H1 (cell line): Measurements from ENCODE around the gene TMIGD3. TPM values are rescaled to one million over a fixed set of nuclear protein-coding genes. Genes with fewer than 3 reads are reported as not detected.

ENCODE experiments used
- CTCF ChIA-PET: fragments of 300-600 bp; sonication (Branson Sonifier 250); formaldehyde crosslinking; loops from one replicate; lab custom pipeline; 2021; ENCODE audit not compliant: partially characterized antibody; lab: Charles Lee
- POLR2A ChIA-PET: fragments of 300-600 bp; sonication (Branson Sonifier 250); formaldehyde crosslinking; loops from one replicate; lab custom pipeline; 2021; ENCODE audit warnings: inconsistent platforms; ENCODE audit not compliant: partially characterized antibody; lab: Charles Lee
- DNase-seq, 2 experiments: peaks; one replicate each; pipeline versions ENCODE4 v3.0.0 to v3.0.0-alpha.2; 2010 to 2022; ENCODE audit warnings: low spot score in 2 of 2, low read depth in 1 of 2, mixed read lengths in 1 of 2
- FAIRE-seq: peaks from 2 replicates; lab custom pipeline; 2011; peaks lifted over from hg19 to GRCh38; lab: Jason Lieb, UNC
- H2AFZ ChIP-seq: 2 replicates; pipeline ENCODE4 v1.8.1; 2012; ENCODE audit warnings: low read length, inconsistent platforms
- H2AK5ac ChIP-seq: 2 replicates; pipeline ENCODE4 v1.6.1; 2013; ENCODE audit warnings: low read depth, low read length
- H2BK120ac ChIP-seq: replicated peaks from 2 replicates; pipeline ENCODE3; 2013; ENCODE audit warnings: low read depth, low read length, inconsistent platforms
- H2BK12ac ChIP-seq: 2 replicates; pipeline ENCODE4 v1.6.1; 2013; ENCODE audit warnings: low read depth, low read length
- H2BK15ac ChIP-seq: 2 replicates; pipeline ENCODE4 v1.6.1; 2013; ENCODE audit warnings: low read length
- H2BK20ac ChIP-seq: 2 replicates; pipeline ENCODE4 v1.6.1; 2013; ENCODE audit warnings: low read length
- H2BK5ac ChIP-seq: 2 replicates; pipeline ENCODE4 v1.6.1; 2013; ENCODE audit warnings: low read depth, low read length
- H3K14ac ChIP-seq: 2 replicates; pipeline ENCODE4 v1.6.1; 2013; ENCODE audit warnings: inconsistent platforms; ENCODE audit not compliant: insufficient read length
- H3K18ac ChIP-seq: 2 replicates; pipeline ENCODE4 v1.6.1; 2013; ENCODE audit warnings: low read length; ENCODE audit errors: extremely low read depth
- H3K23ac ChIP-seq: 2 replicates; pipeline ENCODE4 v1.6.1; 2013; ENCODE audit warnings: inconsistent platforms; ENCODE audit not compliant: insufficient read length
- H3K23me2 ChIP-seq: 2 replicates; pipeline ENCODE4 v1.6.1; 2013; ENCODE audit warnings: low read depth, low read length
- H3K27ac ChIP-seq: 2 replicates; pipeline ENCODE4 v1.6.1; 2011; ENCODE audit warnings: low read depth, low read length, inconsistent platforms
- H3K27me3 ChIP-seq, 4 experiments: replicated peaks in 1 of 4; 1 replicate in 1 of 4; 2 replicates in 3 of 4; pipeline versions ENCODE4 v1.6.1 to v1.8.1; 2011 to 2013; ENCODE audit warnings: low read length in 3 of 4, mild to moderate bottlenecking in 3 of 4, inconsistent platforms in 2 of 4, mixed read lengths in 2 of 4, moderate library complexity in 1 of 4; ENCODE audit not compliant: control insufficient read depth in 3 of 4, insufficient read depth in 3 of 4; ENCODE audit errors: extremely low read depth in 1 of 4
- H3K36me3 ChIP-seq, 4 experiments: 2 replicates each; pipeline versions ENCODE4 v1.6.1 to v1.8.1; 2011 to 2013; ENCODE audit warnings: mild to moderate bottlenecking in 4 of 4, low read length in 3 of 4, moderate library complexity in 2 of 4, control low read depth in 1 of 4, inconsistent platforms in 1 of 4; ENCODE audit not compliant: insufficient read depth in 4 of 4, control insufficient read depth in 2 of 4
- H3K4ac ChIP-seq: replicated peaks from 2 replicates; pipeline ENCODE3; 2013; ENCODE audit warnings: low read length, low read depth, mixed read lengths, inconsistent platforms; ENCODE audit not compliant: insufficient read length
- H3K4me1 ChIP-seq, 4 experiments: replicated peaks in 1 of 4; 1 replicate in 1 of 4; 2 replicates in 3 of 4; pipeline versions ENCODE4 v1.6.1 to v1.8.1; 2011 to 2013; ENCODE audit warnings: low read length in 3 of 4, inconsistent platforms in 2 of 4, mixed read lengths in 1 of 4; ENCODE audit not compliant: insufficient read depth in 4 of 4, control insufficient read depth in 3 of 4
- H3K4me2 ChIP-seq, 2 experiments: 2 replicates each; pipeline versions ENCODE4 v1.6.1 to v1.8.1; 2011 to 2013; ENCODE audit warnings: low read depth in 2 of 2, low read length in 2 of 2, control low read depth in 1 of 2, inconsistent platforms in 1 of 2, mild to moderate bottlenecking in 1 of 2; ENCODE audit not compliant: insufficient read depth in 1 of 2
- H3K4me3 ChIP-seq, 4 experiments: fragments of 200-600, 300-600 bp in 1 of 4; sonication (generic), shearing (Covaris generic), sonication (Bioruptor Twin) in 1 of 4; 2 replicates each; pipeline versions ENCODE4 v1.5.1 to v1.8.1; 2011 to 2016; ENCODE audit warnings: low read length in 4 of 4, low read depth in 3 of 4, control low read depth in 2 of 4, inconsistent platforms in 2 of 4, mild to moderate bottlenecking in 2 of 4, mixed read lengths in 1 of 4, moderate library complexity in 1 of 4; ENCODE audit not compliant: insufficient read depth in 2 of 4; ENCODE audit errors: extremely low read depth in 1 of 4
- H3K56ac ChIP-seq: replicated peaks from 2 replicates; pipeline ENCODE3; 2013; ENCODE audit warnings: low read depth, mild to moderate bottlenecking, mixed read lengths, low read length, inconsistent platforms; ENCODE audit not compliant: insufficient read length
- H3K79me1 ChIP-seq: 2 replicates; pipeline ENCODE4 v1.6.1; 2013; ENCODE audit warnings: low read depth, low read length, control low read depth
- H3K79me2 ChIP-seq, 2 experiments: 2 replicates each; pipeline versions ENCODE4 v1.6.1 to v1.8.1; 2012 to 2013; ENCODE audit warnings: low read length in 2 of 2, mild to moderate bottlenecking in 2 of 2, inconsistent platforms in 1 of 2; ENCODE audit not compliant: insufficient read depth in 2 of 2, control insufficient read depth in 1 of 2
- H3K9ac ChIP-seq, 4 experiments: replicated peaks in 1 of 4; 1 replicate in 1 of 4; 2 replicates in 3 of 4; pipeline versions ENCODE4 v1.6.1 to v1.8.1; 2011 to 2013; ENCODE audit warnings: low read depth in 3 of 4, low read length in 3 of 4, control low read depth in 2 of 4, mild to moderate bottlenecking in 2 of 4, moderate library complexity in 2 of 4, inconsistent platforms in 1 of 4; ENCODE audit errors: extremely low read depth in 1 of 4
- H3K9me3 ChIP-seq, 2 experiments: 2 replicates each; pipeline versions ENCODE4 v1.6.1 to v1.8.1; 2012 to 2013; ENCODE audit warnings: mild to moderate bottlenecking in 2 of 2, moderate library complexity in 2 of 2, control low read depth in 1 of 2, inconsistent platforms in 1 of 2, low read depth in 1 of 2, low read length in 1 of 2, mixed read lengths in 1 of 2; ENCODE audit not compliant: insufficient read depth in 2 of 2
- H4K20me1 ChIP-seq, 2 experiments: replicated peaks in 1 of 2; 2 replicates each; pipeline versions ENCODE3 to v1.8.1; 2011 to 2013; ENCODE audit warnings: inconsistent platforms in 2 of 2, low read length in 2 of 2, mild to moderate bottlenecking in 1 of 2; ENCODE audit not compliant: insufficient read depth in 2 of 2, control insufficient read depth in 1 of 2
- H4K5ac ChIP-seq: 2 replicates; pipeline ENCODE4 v1.6.1; 2013; ENCODE audit warnings: low read length, low read depth, mixed read lengths, inconsistent platforms; ENCODE audit not compliant: insufficient read length
- H4K8ac ChIP-seq: 2 replicates; pipeline ENCODE4 v1.8.0; 2013; ENCODE audit warnings: mild to moderate bottlenecking, moderate library complexity, low read length, inconsistent platforms; ENCODE audit not compliant: insufficient read depth; ENCODE audit errors: extremely low read depth
- H4K91ac ChIP-seq: replicated peaks from 2 replicates; pipeline ENCODE3; 2013; ENCODE audit warnings: low read length, mixed read lengths, inconsistent platforms; ENCODE audit not compliant: insufficient read length
- BCL11A ChIP-seq, 2 experiments: IDR thresholded peaks; one replicate each; pipeline ENCODE4 v1.6.1; 2011; ENCODE audit warnings: low read depth in 2 of 2, low read length in 2 of 2, mild to moderate bottlenecking in 2 of 2
- BRCA1 ChIP-seq: IDR thresholded peaks from 2 replicates; pipeline ENCODE4 v1.6.1; 2012; ENCODE audit warnings: low read depth, low read length, improper control_type of control experiment
- CHD1 ChIP-seq: IDR thresholded peaks from 2 replicates; pipeline ENCODE4 v1.6.1; 2012; ENCODE audit warnings: low read depth, low read length, improper control_type of control experiment
- CHD2 ChIP-seq: IDR thresholded peaks from 2 replicates; pipeline ENCODE4 v1.6.1; 2012; ENCODE audit warnings: low read length, improper control_type of control experiment
- GTF2F1 ChIP-seq: IDR thresholded peaks from 2 replicates; pipeline ENCODE4 v1.6.1; 2012; ENCODE audit warnings: low read depth, low read length, improper control_type of control experiment, borderline replicate concordance
- JUN ChIP-seq: IDR thresholded peaks from 2 replicates; pipeline ENCODE4 v1.6.1; 2011; ENCODE audit warnings: low read depth, mild to moderate bottlenecking, improper control_type of control experiment, low read length
- KDM5A ChIP-seq: fragments of 200-600 bp; IDR thresholded peaks from 2 replicates; pipeline ENCODE4 v1.7.1; 2012; ENCODE audit warnings: mild to moderate bottlenecking, low read length, inconsistent platforms, mixed read lengths
- POU5F1 ChIP-seq: IDR thresholded peaks from 2 replicates; pipeline ENCODE4 v1.6.1; 2011; ENCODE audit warnings: low read depth, mild to moderate bottlenecking, low read length, moderate library complexity
- RBBP5 ChIP-seq: IDR thresholded peaks from 2 replicates; pipeline ENCODE4 v1.7.1; 2012; ENCODE audit warnings: low read depth, mild to moderate bottlenecking, inconsistent platforms, low read length, moderate library complexity, borderline replicate concordance
- SAP30 ChIP-seq: fragments of 300-600 bp; sonication (generic); IDR thresholded peaks from 2 replicates; pipeline ENCODE4 v1.7.1; 2012; ENCODE audit warnings: low read length, moderate library complexity, mild to moderate bottlenecking, inconsistent platforms; ENCODE audit not compliant: insufficient read depth, insufficient replicate concordance
- SIN3A ChIP-seq, 2 experiments: IDR thresholded peaks in 1 of 2; conservative IDR thresholded peaks in 1 of 2; 2 replicates each; pipeline ENCODE4 v1.6.1; 2011 to 2012; ENCODE audit warnings: low read length in 2 of 2, improper control_type of control experiment in 1 of 2, low read depth in 1 of 2, mild to moderate bottlenecking in 1 of 2
- SIX5 ChIP-seq: IDR thresholded peaks from 2 replicates; pipeline ENCODE4 v1.6.1; 2011; ENCODE audit warnings: mild to moderate bottlenecking, low read depth, low read length
- SUZ12 ChIP-seq: fragments of 200-600 bp; sonication (generic); IDR thresholded peaks from 2 replicates; pipeline ENCODE4 v1.6.1; 2012; ENCODE audit warnings: mild to moderate bottlenecking, inconsistent platforms, low read length, moderate library complexity, mixed read lengths
- WGBS, 2 experiments: shearing (Covaris generic) in 1 of 2; methylation state at CpG; one replicate each; pipeline versions ENCODE4 v1.1.6 to v1.1.7; 2013 to 2015; ENCODE audit warnings: low lambda C conversion rate in 2 of 2, mixed read lengths in 2 of 2, inconsistent platforms in 1 of 2, low coverage in 1 of 2, missing lambda C conversion rate in 1 of 2; ENCODE audit not compliant: insufficient replicate concordance in 2 of 2, insufficient coverage in 1 of 2, insufficient read length in 1 of 2; ENCODE audit errors: extremely low coverage in 1 of 2, missing lambda C conversion rate in 1 of 2; 5-methylcytosine and 5-hydroxymethylcytosine counted together
- polyA plus RNA-seq, 7 experiments: library from polyadenylated mRNA; depleted of rRNA in 3 of 7; stranded (reverse) in 5 of 7; unstranded in 2 of 7; fragments of >200 nt in 5 of 7; fragments of 200-250 nt in 2 of 7; gene quantifications; 1 replicate in 5 of 7; 2 replicates in 1 of 7; 4 replicates in 1 of 7; pipeline versions ENCODE4 v1.2.1 to v1.2.3, GENCODE V29; 2011 to 2013; ENCODE audit warnings: missing spikeins in 2 of 7, mixed read lengths in 2 of 7
- total RNA-seq: library from RNA; stranded (reverse); fragmentation: NEBNext Ultra II Directional; extraction: Animal tissue kit (Norgen Biotek cat#: 25700); gene quantifications from 2 replicates; pipeline ENCODE4 v1.2.1, GENCODE V29; 2021

The TMIGD3 gene
- total and polyA plus RNA-seq, 2 of the 8 experiments (the other 6 are each of a cell fraction or from before 2014, with no cell fraction given), result not detected

GRCh38 chr1:111474106-111474505 lies 29.3 kb downstream of the TMIGD3 start:
- Histone ChIP-seq H3K9me3 (no peaks in the 10 kb centered on the region), H3K56ac (no peak overlapping the region), H4K20me1 (no peaks in the 10 kb centered on the region), H3K23me2 (no peaks in the 10 kb centered on the region), H3K18ac (no peak overlapping the region), H2AFZ (no peak overlapping the region), H3K4me3 (no peak overlapping the region), H2BK15ac (no peak overlapping the region), H3K23ac (no peak overlapping the region), H3K79me1 (no peaks in the 10 kb centered on the region), H2AK5ac (no peak overlapping the region), H2BK12ac (no peak overlapping the region), H2BK20ac (no peak overlapping the region), H2BK5ac (no peak overlapping the region), H3K9ac (no peak overlapping the region), H4K5ac (no peak overlapping the region), H3K4me1 (no peaks in the 10 kb centered on the region), H3K4me2 (no peak overlapping the region), H4K91ac (no peak overlapping the region), H3K4ac (no peak overlapping the region), H2BK120ac (no peak overlapping the region), H4K8ac (no peak overlapping the region), H3K27ac (no peak overlapping the region), H3K79me2 (no peaks in the 10 kb centered on the region), H3K14ac (no peak overlapping the region), H3K36me3 (no peaks in the 10 kb centered on the region; a peak in 1 of 8 replicates), H3K27me3 (no peaks in the 10 kb centered on the region)
- CTCF ChIA-PET, result no interaction called here
- no peak for DNase-seq
- 89% methylated on average over 5 of the region's 5 CpGs; no CpG with 5 or more reads in 1 of the 2 experiments for WGBS, 2 experiments
- POLR2A ChIA-PET, result interaction anchor here (1.7 kb wide), 1 partner anchor 23 kb away, joined by 4 read pairs; no protein-coding TSS in a partner anchor
- no peak for FAIRE-seq
- TF ChIP-seq BCL11A (IDR thresholded peaks at IDR 0.05; ENCODE audit: low read depth in 2 of 2, low read length in 2 of 2), result no peak
- no peak for TF ChIP-seq SUZ12
- no peak for TF ChIP-seq CHD2
- no peak for TF ChIP-seq GTF2F1
- no peak for TF ChIP-seq KDM5A
- no peak for TF ChIP-seq RBBP5
- no peak for TF ChIP-seq SIN3A (conservative IDR thresholded peaks at IDR 0.05 in 1 of 2, IDR thresholded peaks at IDR 0.05 in 1 of 2; ENCODE audit: low read depth in 1 of 2, low read length in 2 of 2)
- no peak for TF ChIP-seq POU5F1
- no peak for TF ChIP-seq CHD1
- TF ChIP-seq BRCA1, result no peak
- no peak for TF ChIP-seq JUN
- TF ChIP-seq SAP30, result no peak
- no peak for TF ChIP-seq SIX5
